Measurements from ENCODE around the gene POLDIP3.

GRCh38 chr22:42622061-42622710 lies 7.5 kb upstream of the POLDIP3 start:
- TF ChIP-seq CTCF (IDR thresholded peaks at IDR 0.05; ENCODE audit: poor library complexity) = no peak
- TF ChIP-seq EZH2phosphoT487 (IDR thresholded peaks at IDR 0.05; ENCODE audit: low read depth, severe bottlenecking, unreplicated experiment) = no peak

Measured in hepatocyte (in vitro differentiated cells).